LNCaP clone FGC (cell line): ENCODE results near the gene BLVRB.
"Not testable (repeated sequence)": the region's sequence is repeated elsewhere in the genome, so short reads cannot be mapped to it uniquely, and the experiment has no call there.

ENCODE experiments used
- DNase-seq: peaks from one replicate; pipeline ENCODE4 v3.0.0-alpha.2; 2011; ENCODE audit warnings: low read depth
- H3K4me3 ChIP-seq: 2 replicates; pipeline ENCODE4 v1.5.1; 2011; ENCODE audit warnings: mild to moderate bottlenecking, low read depth, low read length, control low read depth
- TF ChIP-seq, protein P1 (sequence below): IDR thresholded peaks from 2 replicates; pipeline ENCODE4 v1.5.1; 2012; ENCODE audit warnings: mild to moderate bottlenecking; ENCODE audit not compliant: control insufficient read depth, insufficient read depth; ENCODE audit errors: extremely low read depth

Gene BLVRB

GRCh38 chr19:40502081-40502480 lies 36.5 kb upstream of the BLVRB start:
- TF ChIP-seq, protein P1, sequence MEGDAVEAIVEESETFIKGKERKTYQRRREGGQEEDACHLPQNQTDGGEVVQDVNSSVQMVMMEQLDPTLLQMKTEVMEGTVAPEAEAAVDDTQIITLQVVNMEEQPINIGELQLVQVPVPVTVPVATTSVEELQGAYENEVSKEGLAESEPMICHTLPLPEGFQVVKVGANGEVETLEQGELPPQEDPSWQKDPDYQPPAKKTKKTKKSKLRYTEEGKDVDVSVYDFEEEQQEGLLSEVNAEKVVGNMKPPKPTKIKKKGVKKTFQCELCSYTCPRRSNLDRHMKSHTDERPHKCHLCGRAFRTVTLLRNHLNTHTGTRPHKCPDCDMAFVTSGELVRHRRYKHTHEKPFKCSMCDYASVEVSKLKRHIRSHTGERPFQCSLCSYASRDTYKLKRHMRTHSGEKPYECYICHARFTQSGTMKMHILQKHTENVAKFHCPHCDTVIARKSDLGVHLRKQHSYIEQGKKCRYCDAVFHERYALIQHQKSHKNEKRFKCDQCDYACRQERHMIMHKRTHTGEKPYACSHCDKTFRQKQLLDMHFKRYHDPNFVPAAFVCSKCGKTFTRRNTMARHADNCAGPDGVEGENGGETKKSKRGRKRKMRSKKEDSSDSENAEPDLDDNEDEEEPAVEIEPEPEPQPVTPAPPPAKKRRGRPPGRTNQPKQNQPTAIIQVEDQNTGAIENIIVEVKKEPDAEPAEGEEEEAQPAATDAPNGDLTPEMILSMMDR: no peak
- no peak overlapping the region for H3K4me3 ChIP-seq
- no peak for DNase-seq

- no peak for DNase-seq
- TF ChIP-seq, protein P1: no peak
- no peak overlapping the region for H3K4me3 ChIP-seq
Observed at GRCh38 chr19:40501599-40501998, 36.1 kb upstream of the BLVRB start.

- not testable (repeated sequence) for DNase-seq, H3K4me3 ChIP-seq
Observed at GRCh38 chr19:40500678-40501530, 35.4 kb upstream of the BLVRB start.

DNA sequence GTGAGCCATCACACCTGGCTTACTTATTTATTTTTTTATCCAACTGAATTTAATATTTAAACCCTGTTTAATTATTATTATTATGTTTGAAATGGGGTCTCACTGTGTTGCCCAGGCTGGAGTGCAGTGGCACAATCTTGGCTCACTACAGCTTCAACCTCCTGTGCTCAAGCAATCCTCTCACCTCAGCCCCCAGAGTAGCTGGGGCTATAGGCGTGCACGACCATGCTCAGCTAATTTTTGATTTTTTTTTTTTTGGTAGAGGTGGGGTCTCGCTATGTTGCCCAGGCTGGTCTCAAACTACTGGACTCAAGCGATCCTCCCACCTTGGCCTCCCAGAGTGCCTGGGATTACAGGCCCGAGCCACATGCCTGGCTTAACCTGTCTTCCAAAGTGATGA lies 33.8 kb upstream of the BLVRB start:
- TF ChIP-seq, protein P1: no peak
- no peak for DNase-seq

DNA sequence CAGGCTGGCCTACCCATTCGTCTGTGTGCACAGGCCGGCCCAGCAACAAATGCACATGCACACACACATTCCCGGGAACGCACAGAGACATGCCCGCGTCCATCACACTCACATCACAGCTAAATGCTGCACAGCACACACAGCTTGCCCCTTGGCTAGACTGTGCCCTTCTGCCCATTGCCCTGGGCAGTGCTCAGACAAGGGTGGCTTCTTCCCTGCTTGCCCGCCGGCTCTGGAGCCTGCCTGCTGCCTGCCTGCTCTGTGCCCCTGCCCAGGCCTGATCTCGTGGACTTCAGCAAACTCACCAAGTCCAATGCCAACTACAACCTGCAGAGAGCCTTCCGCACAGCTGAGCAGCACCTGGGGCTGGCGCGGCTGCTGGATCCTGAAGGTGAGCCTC lies 31.7 kb upstream of the BLVRB start:
- TF ChIP-seq, protein P1: no peak
- no peak for DNase-seq
- H3K4me3 ChIP-seq: no peak overlapping the region

More for the DNA sequence above, 33.8 kb upstream of the BLVRB start:
- no peak overlapping the region for H3K4me3 ChIP-seq

DNA sequence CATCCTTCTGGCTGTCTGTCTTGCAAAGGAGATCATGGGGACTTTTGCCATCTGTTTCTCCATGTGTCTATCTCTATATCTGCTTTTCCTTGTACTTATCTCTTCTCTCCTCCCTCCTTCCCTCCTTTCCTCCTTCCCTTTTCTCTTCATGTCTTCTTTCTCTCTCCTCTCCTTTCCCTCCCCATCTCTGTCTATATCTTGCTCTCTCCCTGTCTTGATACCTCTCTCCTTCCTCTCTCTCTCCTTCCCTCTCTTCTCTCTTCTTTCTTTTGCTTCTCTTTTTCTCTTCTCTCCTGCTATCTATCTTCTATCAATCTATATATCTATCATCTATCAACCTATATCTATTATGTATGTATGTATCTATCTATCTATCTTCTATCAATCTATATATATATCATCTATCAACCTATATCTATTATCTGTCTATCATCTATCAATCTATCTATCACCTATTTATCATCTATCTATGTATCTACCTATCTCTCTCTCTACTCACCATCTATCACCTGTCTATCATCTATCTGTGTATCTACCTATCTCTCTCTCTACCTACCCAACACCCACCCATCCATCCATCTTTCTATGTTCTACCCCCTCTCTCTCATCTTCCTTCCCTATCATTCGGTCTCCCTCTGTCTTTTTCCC lies 28.8 kb upstream of the BLVRB start:
- H3K4me3 ChIP-seq: no peak overlapping the region
- no peak for DNase-seq
- TF ChIP-seq, protein P1: no peak

DNA sequence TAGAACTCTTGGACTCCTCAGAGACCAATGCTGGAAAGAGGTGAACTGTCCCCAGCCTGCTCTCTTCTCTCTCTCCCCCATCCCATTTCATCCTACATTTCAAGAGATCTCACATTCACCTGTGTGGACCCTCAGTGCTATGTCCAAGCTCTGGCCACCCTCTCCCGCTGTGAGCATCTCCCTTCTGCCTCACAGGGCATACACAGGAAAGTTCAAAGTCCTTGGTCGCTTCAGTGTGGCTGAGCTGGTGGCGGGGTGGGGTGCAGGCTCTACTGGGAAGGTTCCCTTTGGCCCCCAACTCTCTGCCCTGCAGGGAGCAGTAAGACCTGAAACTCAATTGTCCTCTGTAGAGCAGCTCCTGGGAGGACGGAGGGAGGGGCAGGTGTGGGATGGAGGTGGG lies 28.2 kb upstream of the BLVRB start:
- no peak overlapping the region for H3K4me3 ChIP-seq
- no peak for DNase-seq
- TF ChIP-seq, protein P1: no peak
